ENCODE data around the gene FSTL4. TPM values are rescaled to one million over a fixed set of nuclear protein-coding genes. Genes with fewer than 3 reads are reported as not detected.

The FSTL4 gene
- not detected for polyA plus RNA-seq

- peaks cover 7 to 9% of the 10 kb centered on the region in 2 donors for H3K4me1 Mint-ChIP-seq
- peaks cover 0 to 3% (median 0%) of the 10 kb centered on the region in 3 donors for H3K36me3 Mint-ChIP-seq
- H3K9me3 Mint-ChIP-seq = peaks cover 0 to 2% (median 0%) of the 10 kb centered on the region in 6 donors
- no peak within 1 kb of the TSS for H3K27ac Mint-ChIP-seq
- DNase-seq = no peak
- H3K4me3 Mint-ChIP-seq = peak within 1 kb of the TSS in 4 of 5 donors; percentile 33 to 57 (median 50)
- peaks cover 18 to 24% (median 18%) of the 10 kb centered on the region in 3 donors for H3K27me3 Mint-ChIP-seq (ENCODE audit: low read depth in 3 of 3)
These were observed at the start of gene FSTL4 for GRCh38 chr5:133612249-133612860. Gene FSTL4 (minus strand): TSS chr5:133612541.

- Mint-ChIP-seq H3K27me3 (ENCODE audit: low read depth in 3 of 3) (peaks cover 3 to 4% (median 3%) of the 10 kb centered on the region in 3 donors), H3K9me3 (no peaks in the 10 kb centered on the region), H3K36me3 (no peaks in the 10 kb centered on the region), H3K4me3 (no peak overlapping the region), H3K27ac (no peak overlapping the region), H3K4me1 (no peaks in the 10 kb centered on the region)
- DNase-seq = no peak
These were observed 49.0 kb upstream of the FSTL4 start for GRCh38 chr5:133661389-133661788.

GRCh38 chr5:133658327-133658726 is 46.0 kb upstream of the FSTL4 start:
- H3K9me3 Mint-ChIP-seq = no peaks in the 10 kb centered on the region
- H3K36me3 Mint-ChIP-seq = no peaks in the 10 kb centered on the region
- H3K4me3 Mint-ChIP-seq = no peak overlapping the region
- no peak overlapping the region for H3K27ac Mint-ChIP-seq
- peaks cover 0 to 4% (median 2%) of the 10 kb centered on the region in 3 donors for H3K27me3 Mint-ChIP-seq (ENCODE audit: low read depth in 3 of 3)
- no peaks in the 10 kb centered on the region for H3K4me1 Mint-ChIP-seq
- no peak for DNase-seq

- no peak for DNase-seq
- Mint-ChIP-seq H3K27me3 (ENCODE audit: low read depth in 3 of 3) (peaks cover 0 to 4% (median 3%) of the 10 kb centered on the region in 3 donors), H3K9me3 (no peaks in the 10 kb centered on the region), H3K36me3 (no peaks in the 10 kb centered on the region), H3K27ac (no peak overlapping the region), H3K4me1 (no peaks in the 10 kb centered on the region), H3K4me3 (no peak overlapping the region)
These were observed 44.7 kb upstream of the FSTL4 start for GRCh38 chr5:133657036-133657435.

- Mint-ChIP-seq H3K27me3 (ENCODE audit: low read depth in 3 of 3) (peaks cover 0 to 3% (median 3%) of the 10 kb centered on the region in 3 donors), H3K27ac (no peak overlapping the region), H3K36me3 (no peaks in the 10 kb centered on the region), H3K9me3 (no peaks in the 10 kb centered on the region), H3K4me1 (no peaks in the 10 kb centered on the region), H3K4me3 (no peak overlapping the region)
- DNase-seq = no peak
These were observed 43.6 kb upstream of the FSTL4 start for GRCh38 chr5:133655966-133656365.

GRCh38 chr5:133653760-133654049 is 41.4 kb upstream of the FSTL4 start:
- peaks cover 0 to 5% (median 3%) of the 10 kb centered on the region in 3 donors for H3K27me3 Mint-ChIP-seq (ENCODE audit: low read depth in 3 of 3)
- H3K4me3 Mint-ChIP-seq = no peak overlapping the region
- H3K27ac Mint-ChIP-seq = no peak overlapping the region
- H3K36me3 Mint-ChIP-seq = no peaks in the 10 kb centered on the region
- no peaks in the 10 kb centered on the region for H3K4me1 Mint-ChIP-seq
- DNase-seq = no peak
- H3K9me3 Mint-ChIP-seq = no peaks in the 10 kb centered on the region

GRCh38 chr5:133652951-133653759 is 40.8 kb upstream of the FSTL4 start:
- DNase-seq = no peak
- Mint-ChIP-seq H3K27me3 (ENCODE audit: low read depth in 3 of 3) (peaks cover 0 to 5% (median 3%) of the 10 kb centered on the region in 3 donors), H3K27ac (no peak overlapping the region), H3K9me3 (no peaks in the 10 kb centered on the region), H3K4me1 (no peaks in the 10 kb centered on the region), H3K4me3 (no peak overlapping the region), H3K36me3 (no peaks in the 10 kb centered on the region)

GRCh38 chr5:133644000-133644865 is 31.9 kb upstream of the FSTL4 start:
- Mint-ChIP-seq H3K9me3 (no peaks in the 10 kb centered on the region), H3K4me1 (no peaks in the 10 kb centered on the region), H3K36me3 (no peaks in the 10 kb centered on the region), H3K4me3 (no peak overlapping the region), H3K27me3 (ENCODE audit: low read depth in 3 of 3) (peaks cover 5 to 18% (median 5%) of the 10 kb centered on the region in 3 donors), H3K27ac (no peak overlapping the region)
- no peak for DNase-seq

- no peak overlapping the region for H3K4me3 Mint-ChIP-seq
- no peaks in the 10 kb centered on the region for H3K36me3 Mint-ChIP-seq
- no peak for DNase-seq
- H3K27ac Mint-ChIP-seq = no peak overlapping the region
- H3K9me3 Mint-ChIP-seq = peaks cover 0 to 1% (median 0%) of the 10 kb centered on the region in 6 donors
- H3K27me3 Mint-ChIP-seq (ENCODE audit: low read depth in 3 of 3) = peaks cover 5 to 21% (median 5%) of the 10 kb centered on the region in 3 donors
- H3K4me1 Mint-ChIP-seq = no peaks in the 10 kb centered on the region
These were observed 31.0 kb upstream of the FSTL4 start for GRCh38 chr5:133643365-133643764.

GRCh38 chr5:133642153-133642722 is 29.9 kb upstream of the FSTL4 start:
- no peaks in the 10 kb centered on the region for H3K36me3 Mint-ChIP-seq
- H3K27me3 Mint-ChIP-seq (ENCODE audit: low read depth in 3 of 3) = peaks cover 5 to 19% (median 8%) of the 10 kb centered on the region in 3 donors
- DNase-seq = no peak
- peaks cover 0 to 1% (median 0%) of the 10 kb centered on the region in 6 donors for H3K9me3 Mint-ChIP-seq
- H3K27ac Mint-ChIP-seq = no peak overlapping the region
- H3K4me3 Mint-ChIP-seq = no peak overlapping the region
- H3K4me1 Mint-ChIP-seq = no peaks in the 10 kb centered on the region

GRCh38 chr5:133641683-133642082 is 29.3 kb upstream of the FSTL4 start:
- Mint-ChIP-seq H3K27me3 (ENCODE audit: low read depth in 3 of 3) (peaks cover 5 to 18% (median 10%) of the 10 kb centered on the region in 3 donors), H3K36me3 (no peaks in the 10 kb centered on the region), H3K9me3 (peaks cover 0 to 1% (median 0%) of the 10 kb centered on the region in 6 donors), H3K4me1 (no peaks in the 10 kb centered on the region), H3K27ac (no peak overlapping the region), H3K4me3 (no peak overlapping the region)
- DNase-seq = no peak

- no peak for DNase-seq
- no peaks in the 10 kb centered on the region for H3K36me3 Mint-ChIP-seq
- peaks cover 3 to 13% (median 8%) of the 10 kb centered on the region in 3 donors for H3K27me3 Mint-ChIP-seq (ENCODE audit: low read depth in 3 of 3)
- no peaks in the 10 kb centered on the region for H3K4me1 Mint-ChIP-seq
- H3K4me3 Mint-ChIP-seq = no peak overlapping the region
- no peak overlapping the region for H3K27ac Mint-ChIP-seq
- peaks cover 0 to 1% (median 0%) of the 10 kb centered on the region in 6 donors for H3K9me3 Mint-ChIP-seq
These were observed 27.6 kb upstream of the FSTL4 start for GRCh38 chr5:133639850-133640528.

GRCh38 chr5:133638436-133638835 is 26.1 kb upstream of the FSTL4 start:
- DNase-seq = no peak
- H3K4me1 Mint-ChIP-seq = no peaks in the 10 kb centered on the region
- peaks cover 0 to 11% (median 6%) of the 10 kb centered on the region in 3 donors for H3K27me3 Mint-ChIP-seq (ENCODE audit: low read depth in 3 of 3)
- peaks cover 0 to 1% (median 0%) of the 10 kb centered on the region in 6 donors for H3K9me3 Mint-ChIP-seq
- no peak overlapping the region for H3K4me3 Mint-ChIP-seq
- H3K27ac Mint-ChIP-seq = no peak overlapping the region
- no peaks in the 10 kb centered on the region for H3K36me3 Mint-ChIP-seq
